Panc1 (cell line): ENCODE data around the gene HS1BP3. TPM values are rescaled to one million over a fixed set of nuclear protein-coding genes. Genes with fewer than 3 reads are reported as not detected.

Experiments used
- ATAC-seq: fragments of 200-7000 bp; cut with Tn5 transposase; 2 replicates; pipeline ENCODE4 v1.9.1; 2020; ENCODE audit warnings: mild to moderate bottlenecking, moderate library complexity
- BruUV-seq: library from RNA; stranded (reverse); fragments of 400-500 nt; replicated peaks from 2 replicates; lab custom pipeline; 2021; lab: Mats Ljungman, UMichigan
- CTCF ChIA-PET: fragments of 300-600 bp; sonication (Branson Sonifier 250); formaldehyde crosslinking; loops from one replicate; lab custom pipeline; 2022; ENCODE audit warnings: antibody characterized with exemption; lab: Charles Lee
- POLR2A ChIA-PET: fragments of 300-600 bp; sonication (Branson Sonifier 250); formaldehyde crosslinking; loops from one replicate; lab custom pipeline; 2022; ENCODE audit warnings: antibody characterized with exemption; lab: Charles Lee
- DNase-seq: peaks from one replicate; pipeline ENCODE4 v3.0.0-alpha.2; 2010; ENCODE audit warnings: low read depth, low spot score
- H3K27ac ChIP-seq: 2 replicates; pipeline ENCODE4 v1.5.1; 2011; ENCODE audit warnings: mild to moderate bottlenecking, low read length, inconsistent platforms
- H3K27me3 ChIP-seq: fragments of 200-500 bp; sonication (Bioruptor generic); 2 replicates; pipeline ENCODE4 v1.6.0; 2014; ENCODE audit warnings: low read length, inconsistent platforms; ENCODE audit not compliant: control insufficient read depth, insufficient read depth
- H3K36me3 ChIP-seq: fragments of 200-500 bp; sonication (Bioruptor generic); 2 replicates; pipeline ENCODE4 v1.5.1; 2014; ENCODE audit warnings: inconsistent platforms, mild to moderate bottlenecking, low read length, moderate library complexity; ENCODE audit not compliant: control insufficient read depth, insufficient read depth
- H3K4me1 ChIP-seq: 2 replicates; pipeline ENCODE4 v1.5.1; 2011; ENCODE audit warnings: inconsistent platforms, mild to moderate bottlenecking, low read length, moderate library complexity; ENCODE audit not compliant: control insufficient read depth, insufficient read depth
- H3K4me3 ChIP-seq, 2 experiments: 2 replicates each; pipeline ENCODE4 v1.5.1; 2011 to 2012; ENCODE audit warnings: low read depth in 2 of 2, low read length in 2 of 2, mild to moderate bottlenecking in 2 of 2, inconsistent platforms in 1 of 2, moderate library complexity in 1 of 2
- H3K9me3 ChIP-seq: fragments of 200-500 bp; sonication (Bioruptor generic); 2 replicates; pipeline ENCODE4 v1.5.1; 2014; ENCODE audit warnings: low read depth, mild to moderate bottlenecking, inconsistent platforms, low read length, moderate library complexity; ENCODE audit not compliant: control insufficient read depth, insufficient read depth
- POLR2AphosphoS5 ChIP-seq: IDR thresholded peaks from 2 replicates; pipeline ENCODE4 v1.6.1; 2012; ENCODE audit warnings: mild to moderate bottlenecking, low read depth, low read length, moderate library complexity
- SIN3A ChIP-seq: IDR thresholded peaks from 2 replicates; pipeline ENCODE4 v1.6.1; 2012; ENCODE audit warnings: low read depth, mild to moderate bottlenecking, low read length, moderate library complexity, borderline replicate concordance; ENCODE audit not compliant: insufficient read depth
- TCF7L2 ChIP-seq: IDR thresholded peaks from 2 replicates; pipeline ENCODE4 v1.6.1; 2011; ENCODE audit warnings: mild to moderate bottlenecking, low read depth, low read length, inconsistent platforms
- in situ Hi-C: cut with HindIII; loops from 2 replicates; pipeline ENCODE4 v1.10.0; 2016; ENCODE audit warnings: low sequenced_read_pairs, low pct_unique_long_range_greater_than_20kb
- intact Hi-C: fragments of 100-400 bp; cut with micrococcal nuclease; formaldehyde crosslinking; loops from one replicate; pipeline ENCODE4 v1.10.0; 2022; ENCODE audit not compliant: unreplicated experiment
- total RNA-seq: library from RNA; stranded (reverse); gene quantifications from one replicate; pipeline ENCODE4 v1.2.1, GENCODE V29; 2021; ENCODE audit not compliant: unreplicated experiment
- TF ChIP-seq, protein P1 (sequence below), 2 experiments: IDR thresholded peaks; 2 replicates each; pipeline ENCODE4 v1.6.1; 2011 to 2012; ENCODE audit warnings: low read depth in 2 of 2, control low read depth in 1 of 2, low read length in 1 of 2, mild to moderate bottlenecking in 1 of 2, moderate library complexity in 1 of 2; ENCODE audit not compliant: insufficient read depth in 1 of 2
- TF ChIP-seq, protein P2 (sequence below): fragments of 450-650 bp; IDR thresholded peaks from 2 replicates; pipeline ENCODE4 v1.5.1; 2017; ENCODE audit warnings: mild to moderate bottlenecking

HS1BP3 gene
- total RNA-seq, 1 experiment from 2014 or later, result 46.1 TPM

DNA sequence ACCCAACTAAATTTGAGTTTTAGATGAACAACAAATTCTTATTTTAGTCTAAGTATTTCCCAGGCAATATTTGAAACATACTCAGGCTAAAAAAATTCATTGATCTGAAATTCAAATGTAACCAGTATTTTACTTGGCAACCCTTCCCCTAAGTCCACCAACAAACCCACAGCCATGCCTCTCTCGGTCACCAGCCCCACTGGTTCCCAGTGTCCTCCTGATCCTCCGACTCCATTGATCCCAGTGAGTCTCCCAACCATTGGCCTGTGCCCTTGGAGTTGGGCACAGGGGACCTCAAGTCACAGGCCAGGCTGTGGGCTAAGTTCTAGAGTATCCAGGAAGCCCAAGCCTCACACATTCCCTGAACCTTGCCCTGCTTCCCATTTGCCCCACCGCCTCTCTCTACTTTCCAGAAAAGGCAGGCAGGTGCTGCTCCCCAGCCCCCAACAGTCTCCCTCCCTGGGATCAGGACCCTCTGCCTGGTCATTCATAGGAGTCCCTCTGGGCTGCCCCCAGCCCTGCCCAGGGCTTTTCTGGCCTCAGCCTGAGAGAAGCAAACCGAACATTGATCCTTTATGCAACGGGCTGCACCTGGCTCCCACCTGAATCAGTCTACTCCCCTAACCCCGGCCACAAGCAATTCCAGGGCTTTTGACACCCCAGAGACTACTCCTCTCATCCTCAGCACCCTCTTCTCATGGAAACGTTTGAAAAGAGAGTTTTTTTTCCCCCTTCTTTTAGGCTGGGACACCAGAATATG, 81.3 kb downstream of the HS1BP3 start:
- no TSS peak for BruUV-seq
- no peaks in the 10 kb centered on the region; the same call in 1 of the 2 replicates for H3K4me1 ChIP-seq
- no peaks in the 10 kb centered on the region for H3K27me3 ChIP-seq
- H3K36me3 ChIP-seq, result no peaks in the 10 kb centered on the region
- ChIA-PET CTCF (no interaction called here), POLR2A (no interaction called here)
- in situ Hi-C loops, result no loop called here
- intact Hi-C loops, result no loop called here
- H3K27ac ChIP-seq, result no peak overlapping the region
- no peak overlapping the region for H3K4me3 ChIP-seq
- DNase-seq (no peak), ATAC-seq (no peak)
- H3K9me3 ChIP-seq, result no peaks in the 10 kb centered on the region
- TF ChIP-seq POLR2AphosphoS5, result no peak
- TF ChIP-seq TCF7L2, result no peak
- TF ChIP-seq, protein P1, sequence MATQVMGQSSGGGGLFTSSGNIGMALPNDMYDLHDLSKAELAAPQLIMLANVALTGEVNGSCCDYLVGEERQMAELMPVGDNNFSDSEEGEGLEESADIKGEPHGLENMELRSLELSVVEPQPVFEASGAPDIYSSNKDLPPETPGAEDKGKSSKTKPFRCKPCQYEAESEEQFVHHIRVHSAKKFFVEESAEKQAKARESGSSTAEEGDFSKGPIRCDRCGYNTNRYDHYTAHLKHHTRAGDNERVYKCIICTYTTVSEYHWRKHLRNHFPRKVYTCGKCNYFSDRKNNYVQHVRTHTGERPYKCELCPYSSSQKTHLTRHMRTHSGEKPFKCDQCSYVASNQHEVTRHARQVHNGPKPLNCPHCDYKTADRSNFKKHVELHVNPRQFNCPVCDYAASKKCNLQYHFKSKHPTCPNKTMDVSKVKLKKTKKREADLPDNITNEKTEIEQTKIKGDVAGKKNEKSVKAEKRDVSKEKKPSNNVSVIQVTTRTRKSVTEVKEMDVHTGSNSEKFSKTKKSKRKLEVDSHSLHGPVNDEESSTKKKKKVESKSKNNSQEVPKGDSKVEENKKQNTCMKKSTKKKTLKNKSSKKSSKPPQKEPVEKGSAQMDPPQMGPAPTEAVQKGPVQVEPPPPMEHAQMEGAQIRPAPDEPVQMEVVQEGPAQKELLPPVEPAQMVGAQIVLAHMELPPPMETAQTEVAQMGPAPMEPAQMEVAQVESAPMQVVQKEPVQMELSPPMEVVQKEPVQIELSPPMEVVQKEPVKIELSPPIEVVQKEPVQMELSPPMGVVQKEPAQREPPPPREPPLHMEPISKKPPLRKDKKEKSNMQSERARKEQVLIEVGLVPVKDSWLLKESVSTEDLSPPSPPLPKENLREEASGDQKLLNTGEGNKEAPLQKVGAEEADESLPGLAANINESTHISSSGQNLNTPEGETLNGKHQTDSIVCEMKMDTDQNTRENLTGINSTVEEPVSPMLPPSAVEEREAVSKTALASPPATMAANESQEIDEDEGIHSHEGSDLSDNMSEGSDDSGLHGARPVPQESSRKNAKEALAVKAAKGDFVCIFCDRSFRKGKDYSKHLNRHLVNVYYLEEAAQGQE (IDR thresholded peaks at IDR 0.05; ENCODE audit: insufficient read depth in 1 of 2, low read depth in 2 of 2, low read length in 1 of 2), result no peak
- TF ChIP-seq, protein P2, sequence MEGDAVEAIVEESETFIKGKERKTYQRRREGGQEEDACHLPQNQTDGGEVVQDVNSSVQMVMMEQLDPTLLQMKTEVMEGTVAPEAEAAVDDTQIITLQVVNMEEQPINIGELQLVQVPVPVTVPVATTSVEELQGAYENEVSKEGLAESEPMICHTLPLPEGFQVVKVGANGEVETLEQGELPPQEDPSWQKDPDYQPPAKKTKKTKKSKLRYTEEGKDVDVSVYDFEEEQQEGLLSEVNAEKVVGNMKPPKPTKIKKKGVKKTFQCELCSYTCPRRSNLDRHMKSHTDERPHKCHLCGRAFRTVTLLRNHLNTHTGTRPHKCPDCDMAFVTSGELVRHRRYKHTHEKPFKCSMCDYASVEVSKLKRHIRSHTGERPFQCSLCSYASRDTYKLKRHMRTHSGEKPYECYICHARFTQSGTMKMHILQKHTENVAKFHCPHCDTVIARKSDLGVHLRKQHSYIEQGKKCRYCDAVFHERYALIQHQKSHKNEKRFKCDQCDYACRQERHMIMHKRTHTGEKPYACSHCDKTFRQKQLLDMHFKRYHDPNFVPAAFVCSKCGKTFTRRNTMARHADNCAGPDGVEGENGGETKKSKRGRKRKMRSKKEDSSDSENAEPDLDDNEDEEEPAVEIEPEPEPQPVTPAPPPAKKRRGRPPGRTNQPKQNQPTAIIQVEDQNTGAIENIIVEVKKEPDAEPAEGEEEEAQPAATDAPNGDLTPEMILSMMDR, result no peak
- TF ChIP-seq SIN3A, result no peak

DNA sequence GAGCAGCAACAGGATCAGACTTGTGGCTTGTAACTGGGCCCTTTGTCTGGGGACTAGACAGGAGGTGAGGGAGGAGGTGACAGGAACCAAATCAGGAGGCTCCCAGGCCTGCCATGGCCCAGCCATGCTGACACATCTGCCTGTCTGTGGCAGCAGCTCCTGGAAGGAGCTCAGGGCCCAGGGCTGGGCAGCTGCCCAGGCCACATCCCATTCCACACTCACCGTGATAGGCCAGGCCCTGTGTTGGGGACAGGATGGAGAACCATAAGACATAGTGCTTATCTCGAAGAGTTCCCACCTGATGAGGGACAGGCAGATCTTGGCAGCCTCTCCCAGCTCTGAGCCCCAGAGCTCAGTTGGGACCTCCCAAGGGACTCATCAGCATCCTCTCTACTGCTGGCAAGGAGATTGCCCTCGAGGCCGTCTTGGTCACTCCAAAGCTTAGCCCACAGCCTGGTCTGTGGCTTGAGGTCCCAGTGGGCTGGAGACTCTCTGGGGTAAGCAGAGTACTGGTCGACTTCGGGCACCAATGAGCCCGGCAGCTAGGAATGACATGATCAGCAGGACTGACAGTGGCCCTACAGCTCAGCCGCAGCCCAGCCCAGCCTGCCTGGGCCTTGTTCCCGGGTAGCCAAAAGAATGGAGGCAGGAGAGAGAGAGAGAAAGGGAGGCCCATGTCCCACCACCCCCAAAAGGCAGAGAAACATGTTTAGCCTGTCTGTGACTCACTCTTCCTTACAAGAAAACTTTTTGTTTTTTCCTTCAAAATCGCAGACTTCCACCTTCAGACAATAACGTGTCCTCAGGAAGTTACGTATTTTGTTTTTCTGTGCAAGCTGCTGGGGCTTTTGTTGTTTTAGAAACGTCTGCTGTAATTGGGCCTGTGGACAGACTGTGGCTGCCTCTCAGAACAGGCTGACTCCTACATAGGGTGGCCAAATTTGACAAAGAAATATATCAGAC, 82.1 kb downstream of the HS1BP3 start:
- Histone ChIP-seq H3K36me3 (no peaks in the 10 kb centered on the region), H3K4me1 (no peaks in the 10 kb centered on the region; the same call in 1 of the 2 replicates), H3K27me3 (no peaks in the 10 kb centered on the region), H3K9me3 (no peaks in the 10 kb centered on the region), H3K4me3 (no peak overlapping the region), H3K27ac (no peak overlapping the region)
- POLR2A ChIA-PET, result interaction anchor here (0.6 kb wide), 1 partner anchor 86 kb away, joined by 5 read pairs; no protein-coding TSS in a partner anchor
- no TSS peak for BruUV-seq
- intact Hi-C loops, result no loop called here
- ATAC-seq, result no peak; the same call in 1 of the 2 replicates
- CTCF ChIA-PET, result interaction anchor here (1.1 kb wide), 1 partner anchor 27 kb away, joined by 4 read pairs; no protein-coding TSS in a partner anchor
- DNase-seq, result no peak
- in situ Hi-C loops, result no loop called here
- TF ChIP-seq TCF7L2, result no peak
- no peak for TF ChIP-seq POLR2AphosphoS5
- no peak for TF ChIP-seq SIN3A
- TF ChIP-seq, protein P1 (IDR thresholded peaks at IDR 0.05; ENCODE audit: insufficient read depth in 1 of 2, low read depth in 2 of 2, low read length in 1 of 2), result no peak
- TF ChIP-seq, protein P2, result no peak
